HCT116 (cell line): ENCODE results near the gene SLC9A2. TPM values are rescaled to one million over a fixed set of nuclear protein-coding genes. Genes with fewer than 3 reads are reported as not detected.
A peak's percentile ranks its signal among the peaks of the same experiment; 100 is the strongest.

Experiments used
- ATAC-seq: fragments of 200-7000 bp; cut with Tn5 transposase; 2 replicates; pipeline ENCODE4 v1.9.1; 2020; ENCODE audit warnings: mild to moderate bottlenecking, moderate library complexity
- BruUV-seq: library from RNA; stranded (reverse); fragments of 400-500 nt; replicated peaks from 2 replicates; lab custom pipeline; 2021; lab: Mats Ljungman, UMichigan
- CTCF ChIA-PET: fragments of 300-600 bp; sonication (Branson Sonifier 250); formaldehyde crosslinking; loops from one replicate; lab custom pipeline; 2021; ENCODE audit warnings: antibody characterized with exemption; lab: Charles Lee
- POLR2A ChIA-PET: fragments of 300-600, 350-600 bp; sonication (Branson Sonifier 250); formaldehyde crosslinking; loops from one replicate; lab custom pipeline; 2021; ENCODE audit warnings: antibody characterized with exemption; lab: Charles Lee
- RAD21 ChIA-PET, 2 experiments: fragments of 300-600 bp; sonication (Branson Sonifier 250); formaldehyde crosslinking; loops; one replicate each; lab custom pipeline; 2023; ENCODE audit warnings: low total read pairs in 2 of 2; ENCODE audit not compliant: uncharacterized antibody in 2 of 2, unreplicated experiment in 2 of 2, low non-redundant PET in 1 of 2; lab: Charles Lee
- DNase-seq: peaks from one replicate; pipeline ENCODE4 v3.0.0-alpha.2; 2010; ENCODE audit warnings: low read depth, low spot score
- H2AFZ ChIP-seq: fragments of 200-600 bp; shearing (Covaris generic), sonication (generic); 2 replicates; pipeline ENCODE4 v1.6.1; 2017; ENCODE audit warnings: low read depth, mixed run types, mixed read lengths, antibody characterized with exemption, low read length; ENCODE audit not compliant: poor library complexity, severe bottlenecking
- H3K27ac ChIP-seq: 2 replicates; pipeline ENCODE4 v1.5.1; 2012; ENCODE audit warnings: low read depth, low read length
- H3K27me3 ChIP-seq: fragments of 200-600 bp; sonication (generic); 2 replicates; pipeline ENCODE4 v1.6.1; 2016; ENCODE audit warnings: mixed run types, low read length, mixed read lengths; ENCODE audit not compliant: insufficient read depth
- H3K36me3 ChIP-seq, 2 experiments: fragments of 200-500 bp in 1 of 2; fragments of 200-600 bp in 1 of 2; sonication (Bioruptor generic) in 1 of 2; sonication (generic) in 1 of 2; 2 replicates each; pipeline versions ENCODE4 v1.5.1 to v1.6.1; 2014 to 2016; ENCODE audit warnings: low read length in 2 of 2, inconsistent platforms in 1 of 2, mixed read lengths in 1 of 2, mixed run types in 1 of 2; ENCODE audit not compliant: insufficient read depth in 2 of 2, control insufficient read depth in 1 of 2
- H3K4me1 ChIP-seq, 2 experiments: fragments of 200-600 bp in 1 of 2; sonication (generic) in 1 of 2; 2 replicates each; pipeline versions ENCODE4 v1.5.1 to v1.6.1; 2012 to 2017; ENCODE audit warnings: low read length in 2 of 2, inconsistent platforms in 1 of 2, mild to moderate bottlenecking in 1 of 2, mixed read lengths in 1 of 2, mixed run types in 1 of 2, moderate library complexity in 1 of 2; ENCODE audit not compliant: insufficient read depth in 2 of 2, control insufficient read depth in 1 of 2
- H3K4me2 ChIP-seq: fragments of 200-600 bp; sonication (generic); 2 replicates; pipeline ENCODE4 v1.6.1; 2017; ENCODE audit warnings: mixed run types, low read length, mixed read lengths
- H3K4me3 ChIP-seq, 2 experiments: fragments of 200-600 bp in 1 of 2; sonication (generic) in 1 of 2; replicated peaks in 1 of 2; 2 replicates each; pipeline ENCODE4 v1.5.1; 2011 to 2016; ENCODE audit warnings: low read length in 2 of 2, control low read depth in 1 of 2, low read depth in 1 of 2, mild to moderate bottlenecking in 1 of 2, mixed read lengths in 1 of 2, mixed run types in 1 of 2
- H3K79me2 ChIP-seq: fragments of 200-600 bp; sonication (generic); 2 replicates; pipeline ENCODE4 v1.6.1; 2017; ENCODE audit warnings: mild to moderate bottlenecking, mixed run types, low read length, moderate library complexity, mixed read lengths; ENCODE audit not compliant: insufficient read depth
- H3K9ac ChIP-seq: fragments of 200-600 bp; sonication (generic); 2 replicates; pipeline ENCODE4 v1.6.1; 2016; ENCODE audit warnings: low read length, mixed read lengths
- H3K9me2 ChIP-seq: fragments of 200-600 bp; sonication (generic), shearing (Covaris generic); 2 replicates; pipeline ENCODE4 v1.6.1; 2017; ENCODE audit warnings: mixed run types, mild to moderate bottlenecking, moderate library complexity; ENCODE audit not compliant: insufficient read depth
- H3K9me3 ChIP-seq, 2 experiments: fragments of 200-500 bp in 1 of 2; fragments of 200-600 bp in 1 of 2; sonication (Bioruptor generic) in 1 of 2; sonication (generic) in 1 of 2; 2 replicates each; pipeline ENCODE4 v1.6.1; 2014 to 2017; ENCODE audit warnings: low read length in 2 of 2, mixed read lengths in 2 of 2, inconsistent platforms in 1 of 2, low read depth in 1 of 2, mild to moderate bottlenecking in 1 of 2, mixed run types in 1 of 2, moderate library complexity in 1 of 2; ENCODE audit not compliant: control insufficient read depth in 1 of 2, insufficient read depth in 1 of 2
- H4K20me1 ChIP-seq: fragments of 200-600 bp; sonication (generic), shearing (Covaris generic); 2 replicates; pipeline ENCODE4 v1.6.1; 2017; ENCODE audit warnings: mixed run types, mild to moderate bottlenecking, moderate library complexity; ENCODE audit not compliant: insufficient read depth
- EGR1 ChIP-seq: IDR thresholded peaks from 2 replicates; pipeline ENCODE4 v1.6.1; 2012; ENCODE audit warnings: low read depth
- EZH2phosphoT487 ChIP-seq: fragments of 200-600 bp; IDR thresholded peaks from 2 replicates; pipeline ENCODE4 v1.6.1; 2018; ENCODE audit warnings: antibody characterized with exemption, borderline replicate concordance
- MAX ChIP-seq: IDR thresholded peaks from 2 replicates; pipeline ENCODE4 v1.6.1; 2012
- POLR2A ChIP-seq: IDR thresholded peaks from 2 replicates; pipeline ENCODE4 v1.7.0; 2011; ENCODE audit warnings: borderline replicate concordance; ENCODE audit not compliant: insufficient read depth, insufficient read length; ENCODE audit errors: extremely low read depth
- RAD21 ChIP-seq: IDR thresholded peaks from 2 replicates; pipeline ENCODE4 v1.6.1; 2012; ENCODE audit warnings: low read depth, mild to moderate bottlenecking
- REST ChIP-seq: IDR thresholded peaks from 2 replicates; pipeline ENCODE4 v1.6.1; 2012; ENCODE audit warnings: low read depth
- SIN3A ChIP-seq: IDR thresholded peaks from 2 replicates; pipeline ENCODE4 v1.6.1; 2012; ENCODE audit warnings: low read depth
- YY1 ChIP-seq: IDR thresholded peaks from 2 replicates; pipeline ENCODE4 v1.6.1; 2011; ENCODE audit warnings: low read length, low read depth, moderate library complexity, mild to moderate bottlenecking; ENCODE audit not compliant: insufficient replicate concordance; ENCODE audit errors: extremely low read depth
- ZBTB33 ChIP-seq: IDR thresholded peaks from 2 replicates; pipeline ENCODE4 v1.6.1; 2011; ENCODE audit warnings: mild to moderate bottlenecking, low read length, moderate library complexity; ENCODE audit not compliant: insufficient replicate concordance; ENCODE audit errors: extremely low read depth
- ZFX ChIP-seq: fragments of 450-650 bp; IDR thresholded peaks from 2 replicates; pipeline ENCODE4 v1.6.1; 2017
- ZNF274 ChIP-seq: fragments of 200-500 bp; sonication (Bioruptor generic); IDR thresholded peaks from 2 replicates; pipeline ENCODE4 v1.6.1; 2014; ENCODE audit warnings: mild to moderate bottlenecking, low read depth, low read length, inconsistent platforms
- intact Hi-C: fragments of 100-400 bp; cut with micrococcal nuclease; formaldehyde crosslinking; loops from 2 replicates; pipeline ENCODE4 v1.10.0; 2022
- total RNA-seq: library from RNA; stranded (reverse); gene quantifications from one replicate; pipeline ENCODE4 v1.2.1, GENCODE V29; 2021; ENCODE audit not compliant: unreplicated experiment

SLC9A2 gene
- total RNA-seq, 1 experiment from 2014 or later: 1.4 TPM

- no peaks in the 10 kb centered on the region for H4K20me1 ChIP-seq
- H3K9ac ChIP-seq: peak overlapping the region; percentile 38
- no peaks in the 10 kb centered on the region for H3K27me3 ChIP-seq
- H3K36me3 ChIP-seq: no peaks in the 10 kb centered on the region
- peak overlapping the region; percentile 71 for H2AFZ ChIP-seq
- ATAC-seq: peak; percentile 78
- ChIA-PET POLR2A (no interaction called here), CTCF (interaction anchor here (3.0 kb wide), 1 partner anchor 146 kb away, joined by 36 read pairs; the partner anchor contains the start of gene SLC9A4), RAD21 (no interaction called here)
- H3K4me3 ChIP-seq: peak overlapping the region; percentile 49 to 68
- peak overlapping the region; percentile 97 for H3K4me2 ChIP-seq
- no peaks in the 10 kb centered on the region for H3K9me3 ChIP-seq
- peaks cover 8 to 15% of the 10 kb centered on the region in 2 experiments; a peak in 2 of 4 replicates for H3K4me1 ChIP-seq
- BruUV-seq: no TSS peak
- no peaks in the 10 kb centered on the region for H3K79me2 ChIP-seq
- DNase-seq: peak; percentile 18
- peak overlapping the region; percentile 27; the same call in 1 of the 2 replicates for H3K27ac ChIP-seq
- no peak for TF ChIP-seq ZNF274
- peak; percentile 90 for TF ChIP-seq EGR1
- peak; percentile 31; the same call in 1 of the 2 replicates for TF ChIP-seq MAX
- intact Hi-C loops: loop anchor here (5.0 kb wide), 2 partner anchors 96 to 376 kb away; no protein-coding TSS in a partner anchor
- no peaks in the 10 kb centered on the region for H3K9me2 ChIP-seq
These were observed 620 bp upstream of the SLC9A2 start for GRCh38 chr2:102618452-102619413.

- ChIA-PET CTCF (no interaction called here), POLR2A (no interaction called here), RAD21 (no interaction called here)
- Histone ChIP-seq H3K9ac (no peak overlapping the region), H3K4me3 (no peak overlapping the region), H2AFZ (no peak overlapping the region), H3K27ac (no peak overlapping the region), H4K20me1 (no peaks in the 10 kb centered on the region), H3K36me3 (no peaks in the 10 kb centered on the region), H3K9me3 (no peaks in the 10 kb centered on the region), H3K79me2 (no peaks in the 10 kb centered on the region), H3K4me1 (peaks cover 8 to 15% of the 10 kb centered on the region in 2 experiments; a peak in 2 of 4 replicates), H3K4me2 (no peak overlapping the region), H3K27me3 (no peaks in the 10 kb centered on the region), H3K9me2 (no peaks in the 10 kb centered on the region)
- DNase-seq (no peak), ATAC-seq (no peak)
- TF ChIP-seq POLR2A: no peak
- no peak for TF ChIP-seq SIN3A
- no peak for TF ChIP-seq YY1
- TF ChIP-seq EZH2phosphoT487: no peak
- TF ChIP-seq ZFX: no peak
- no peak for TF ChIP-seq ZBTB33
- no peak for TF ChIP-seq REST
- TF ChIP-seq RAD21: no peak
- no peak for TF ChIP-seq EGR1
- intact Hi-C loops: loop anchor here (10.0 kb wide), 1 partner anchor 184 kb away; no protein-coding TSS in a partner anchor
- BruUV-seq: no TSS peak
These were observed 979 bp downstream of the SLC9A2 start for GRCh38 chr2:102620332-102620731.
